SH-SY5Y (cell line): ENCODE results near the gene B3GNT3.

ENCODE experiments used
- GATA2 ChIP-seq: IDR thresholded peaks from 2 replicates; pipeline ENCODE4 v1.6.1; 2011; ENCODE audit warnings: mild to moderate bottlenecking, low read depth, low read length
- GATA3 ChIP-seq: IDR thresholded peaks from 2 replicates; pipeline ENCODE4 v1.6.1; 2011; ENCODE audit warnings: low read depth, mild to moderate bottlenecking, low read length, moderate library complexity

DNA sequence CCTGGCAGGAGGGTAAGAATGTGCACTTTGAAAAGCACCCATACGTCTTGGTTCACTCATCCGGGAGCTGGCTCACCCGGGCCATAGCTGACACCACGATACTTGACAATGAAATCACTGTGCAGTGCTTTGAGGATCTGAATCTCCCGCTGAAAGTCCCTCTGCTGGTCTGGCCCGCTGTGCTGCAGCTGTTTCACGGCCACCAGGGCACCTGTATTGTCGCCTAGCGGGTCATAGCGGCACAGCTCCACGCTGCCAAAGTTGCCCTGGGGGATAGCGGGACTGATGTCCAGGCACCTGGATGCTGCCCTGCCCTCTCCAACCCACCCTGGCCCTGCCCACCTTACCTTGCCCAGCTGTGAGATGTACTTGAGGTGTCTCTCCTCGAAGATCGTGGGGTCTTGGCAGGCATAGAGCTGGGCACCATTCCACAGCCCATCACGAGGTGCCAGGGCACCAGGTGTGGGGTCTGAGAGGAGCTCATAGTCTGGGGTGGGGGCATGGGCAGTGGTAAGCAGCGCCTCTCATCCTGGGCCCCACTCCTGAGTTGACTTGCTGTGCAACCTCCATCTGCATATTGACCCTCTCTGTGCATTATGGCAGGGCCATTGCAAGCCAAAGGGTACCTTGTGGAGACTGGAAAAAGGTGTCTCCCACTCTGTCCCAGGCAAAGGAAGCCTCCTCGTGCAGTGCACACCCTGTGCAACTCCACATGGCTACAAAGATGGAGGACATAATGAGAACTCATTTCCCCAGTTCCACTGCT, 37.7 kb downstream of the B3GNT3 start:
- no peak for TF ChIP-seq GATA2
- TF ChIP-seq GATA3, result no peak
